ENCODE results near the gene LDLRAP1.

The LDLRAP1 gene

DNA sequence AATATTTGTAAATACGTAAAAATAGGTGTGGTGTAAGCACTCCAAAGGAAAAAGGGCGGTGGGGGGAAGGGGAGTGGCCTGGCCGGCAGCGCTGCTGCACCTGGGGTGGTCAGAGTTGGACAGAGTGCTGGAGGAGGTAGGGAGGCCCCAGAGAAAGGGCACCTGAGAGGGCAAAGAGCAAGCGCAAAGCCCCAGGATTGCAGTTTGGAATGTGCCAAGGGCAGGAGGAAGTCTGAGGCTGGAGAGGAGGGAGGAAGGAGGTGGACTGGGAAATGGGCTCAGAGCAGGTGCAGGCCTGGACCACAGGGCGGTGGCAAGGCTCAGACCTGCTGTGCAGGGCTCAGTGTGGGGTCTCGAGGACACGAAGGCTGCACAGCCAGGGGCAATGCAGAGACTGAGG is 30.6 kb downstream of the LDLRAP1 start:
- H3K27ac ChIP-seq (replicated peaks), result no peak overlapping the region
- H3K4me3 ChIP-seq (replicated peaks; ENCODE audit: insufficient read depth, low read length), result no peak overlapping the region
- H3K27me3 ChIP-seq (ENCODE audit: insufficient read depth, poor library complexity, severe bottlenecking), result no peaks in the 10 kb centered on the region
- no peak for DNase-seq (ENCODE audit: low read depth in 1 of 2, low spot score in 1 of 2)
- TF ChIP-seq, protein P1, sequence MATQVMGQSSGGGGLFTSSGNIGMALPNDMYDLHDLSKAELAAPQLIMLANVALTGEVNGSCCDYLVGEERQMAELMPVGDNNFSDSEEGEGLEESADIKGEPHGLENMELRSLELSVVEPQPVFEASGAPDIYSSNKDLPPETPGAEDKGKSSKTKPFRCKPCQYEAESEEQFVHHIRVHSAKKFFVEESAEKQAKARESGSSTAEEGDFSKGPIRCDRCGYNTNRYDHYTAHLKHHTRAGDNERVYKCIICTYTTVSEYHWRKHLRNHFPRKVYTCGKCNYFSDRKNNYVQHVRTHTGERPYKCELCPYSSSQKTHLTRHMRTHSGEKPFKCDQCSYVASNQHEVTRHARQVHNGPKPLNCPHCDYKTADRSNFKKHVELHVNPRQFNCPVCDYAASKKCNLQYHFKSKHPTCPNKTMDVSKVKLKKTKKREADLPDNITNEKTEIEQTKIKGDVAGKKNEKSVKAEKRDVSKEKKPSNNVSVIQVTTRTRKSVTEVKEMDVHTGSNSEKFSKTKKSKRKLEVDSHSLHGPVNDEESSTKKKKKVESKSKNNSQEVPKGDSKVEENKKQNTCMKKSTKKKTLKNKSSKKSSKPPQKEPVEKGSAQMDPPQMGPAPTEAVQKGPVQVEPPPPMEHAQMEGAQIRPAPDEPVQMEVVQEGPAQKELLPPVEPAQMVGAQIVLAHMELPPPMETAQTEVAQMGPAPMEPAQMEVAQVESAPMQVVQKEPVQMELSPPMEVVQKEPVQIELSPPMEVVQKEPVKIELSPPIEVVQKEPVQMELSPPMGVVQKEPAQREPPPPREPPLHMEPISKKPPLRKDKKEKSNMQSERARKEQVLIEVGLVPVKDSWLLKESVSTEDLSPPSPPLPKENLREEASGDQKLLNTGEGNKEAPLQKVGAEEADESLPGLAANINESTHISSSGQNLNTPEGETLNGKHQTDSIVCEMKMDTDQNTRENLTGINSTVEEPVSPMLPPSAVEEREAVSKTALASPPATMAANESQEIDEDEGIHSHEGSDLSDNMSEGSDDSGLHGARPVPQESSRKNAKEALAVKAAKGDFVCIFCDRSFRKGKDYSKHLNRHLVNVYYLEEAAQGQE (IDR thresholded peaks at IDR 0.05; ENCODE audit: insufficient replicate concordance, low read depth), result no peak
- TF ChIP-seq, protein P2, sequence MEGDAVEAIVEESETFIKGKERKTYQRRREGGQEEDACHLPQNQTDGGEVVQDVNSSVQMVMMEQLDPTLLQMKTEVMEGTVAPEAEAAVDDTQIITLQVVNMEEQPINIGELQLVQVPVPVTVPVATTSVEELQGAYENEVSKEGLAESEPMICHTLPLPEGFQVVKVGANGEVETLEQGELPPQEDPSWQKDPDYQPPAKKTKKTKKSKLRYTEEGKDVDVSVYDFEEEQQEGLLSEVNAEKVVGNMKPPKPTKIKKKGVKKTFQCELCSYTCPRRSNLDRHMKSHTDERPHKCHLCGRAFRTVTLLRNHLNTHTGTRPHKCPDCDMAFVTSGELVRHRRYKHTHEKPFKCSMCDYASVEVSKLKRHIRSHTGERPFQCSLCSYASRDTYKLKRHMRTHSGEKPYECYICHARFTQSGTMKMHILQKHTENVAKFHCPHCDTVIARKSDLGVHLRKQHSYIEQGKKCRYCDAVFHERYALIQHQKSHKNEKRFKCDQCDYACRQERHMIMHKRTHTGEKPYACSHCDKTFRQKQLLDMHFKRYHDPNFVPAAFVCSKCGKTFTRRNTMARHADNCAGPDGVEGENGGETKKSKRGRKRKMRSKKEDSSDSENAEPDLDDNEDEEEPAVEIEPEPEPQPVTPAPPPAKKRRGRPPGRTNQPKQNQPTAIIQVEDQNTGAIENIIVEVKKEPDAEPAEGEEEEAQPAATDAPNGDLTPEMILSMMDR (IDR thresholded peaks at IDR 0.05; ENCODE audit: insufficient read depth, low read length), result no peak

DNA sequence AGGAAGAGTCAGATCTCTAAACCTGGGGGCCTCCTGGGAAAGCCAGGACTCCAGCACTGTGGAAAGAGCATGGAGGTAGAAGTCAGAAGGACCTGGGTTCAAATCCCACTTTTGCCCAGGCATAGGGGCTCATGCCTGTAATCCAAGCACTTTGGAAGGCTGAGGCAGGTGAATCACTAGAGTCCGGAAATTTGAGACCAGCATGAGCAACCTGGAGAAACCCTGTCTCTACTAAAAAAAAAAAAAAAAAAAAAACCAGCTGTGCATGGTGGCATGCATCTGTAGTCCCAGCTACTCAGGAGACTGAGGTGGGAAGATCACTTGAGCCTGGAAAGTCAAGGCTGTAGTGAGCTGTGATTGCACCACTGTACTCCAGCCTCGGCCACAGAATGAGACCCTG is 31.8 kb downstream of the LDLRAP1 start:
- Histone ChIP-seq H3K27me3 (ENCODE audit: insufficient read depth, poor library complexity, severe bottlenecking) (no peaks in the 10 kb centered on the region), H3K27ac (replicated peaks) (no peak overlapping the region), H3K4me3 (replicated peaks; ENCODE audit: insufficient read depth, low read length) (no peak overlapping the region)
- no peak for DNase-seq (ENCODE audit: low read depth in 1 of 2, low spot score in 1 of 2)
- TF ChIP-seq GABPA (IDR thresholded peaks at IDR 0.05; ENCODE audit: low read depth) (no peak), POLR2AphosphoS5 (IDR thresholded peaks at IDR 0.05; ENCODE audit: low read depth) (no peak)
- TF ChIP-seq, protein P1 (IDR thresholded peaks at IDR 0.05; ENCODE audit: insufficient replicate concordance, low read depth), result no peak

DNA sequence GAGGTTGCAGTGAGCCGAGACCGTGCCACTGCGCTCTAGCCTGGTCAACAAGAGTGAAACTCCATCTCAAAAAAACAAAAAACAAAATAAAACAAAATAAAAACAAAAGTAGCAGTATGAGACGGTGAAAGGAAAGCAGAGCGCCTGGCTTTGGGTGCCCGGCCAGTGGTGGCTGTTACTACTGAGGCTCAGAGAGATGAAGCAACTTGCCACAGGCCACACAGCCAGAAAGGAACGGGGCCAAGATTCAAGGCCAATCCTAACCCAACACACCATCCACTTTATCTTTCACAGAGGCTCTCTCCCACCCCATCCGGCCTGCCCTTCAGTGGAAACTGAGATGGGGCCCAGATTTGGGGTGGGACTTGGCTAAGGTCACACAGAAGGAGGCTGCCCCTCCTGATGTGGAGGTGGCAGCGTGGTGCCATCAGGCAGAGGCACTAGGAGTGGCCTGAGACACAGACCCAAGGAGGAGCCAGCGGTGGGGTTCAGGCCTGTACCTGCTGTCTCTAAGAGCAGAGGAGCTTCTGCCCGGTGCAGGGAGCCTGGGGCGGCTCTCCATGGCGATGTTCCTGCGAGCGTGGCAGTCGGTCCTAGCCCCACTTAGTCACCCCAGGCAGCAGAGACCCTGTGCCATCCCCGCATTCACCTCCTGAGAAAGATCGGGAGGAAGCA is 33.2 kb downstream of the LDLRAP1 start:
- no peak for TF ChIP-seq POLR2AphosphoS5 (IDR thresholded peaks at IDR 0.05; ENCODE audit: low read depth)
- TF ChIP-seq, protein P2 (IDR thresholded peaks at IDR 0.05; ENCODE audit: insufficient read depth, low read length), result no peak
- no peak for TF ChIP-seq GABPA (IDR thresholded peaks at IDR 0.05; ENCODE audit: low read depth)
- TF ChIP-seq, protein P1 (IDR thresholded peaks at IDR 0.05; ENCODE audit: insufficient replicate concordance, low read depth), result no peak
- no peak for TF ChIP-seq SPI1 (IDR thresholded peaks at IDR 0.05; ENCODE audit: borderline replicate concordance, low read depth)
- no peak overlapping the region for H3K4me3 ChIP-seq (replicated peaks; ENCODE audit: insufficient read depth, low read length)
- no peaks in the 10 kb centered on the region for H3K27me3 ChIP-seq (ENCODE audit: insufficient read depth, poor library complexity, severe bottlenecking)
- no peak overlapping the region for H3K27ac ChIP-seq (replicated peaks)
- no peak for DNase-seq (ENCODE audit: low read depth in 1 of 2, low spot score in 1 of 2)

Data from HL-60 (cell line).